SK-N-SH (cell line): ENCODE data around the gene SNCG.
"Not testable (repeated sequence)": the region's sequence is repeated elsewhere in the genome, so short reads cannot be mapped to it uniquely, and the experiment has no call there.

Experiments
- CHD2 ChIP-seq: fragments of 150-350 bp; IDR thresholded peaks from 2 replicates; pipeline ENCODE4 v1.6.1; 2018; ENCODE audit warnings: low read length; ENCODE audit not compliant: partially characterized antibody
- EP300 ChIP-seq, 2 experiments: IDR thresholded peaks; 2 replicates each; pipeline versions ENCODE4 v1.4.0 to v1.6.1; 2012; ENCODE audit warnings: borderline replicate concordance in 1 of 2, low read depth in 1 of 2, low read length in 1 of 2
- MXI1 ChIP-seq: IDR thresholded peaks from 2 replicates; pipeline ENCODE4 v1.6.1; 2012; ENCODE audit warnings: mild to moderate bottlenecking, low read depth, low read length, improper control_type of control experiment
- NRF1 ChIP-seq: IDR thresholded peaks from 2 replicates; pipeline ENCODE4 v1.6.1; 2012; ENCODE audit warnings: low read depth, mild to moderate bottlenecking, low read length
- PBX3 ChIP-seq: IDR thresholded peaks from 2 replicates; pipeline ENCODE4; 2012
- POLR2AphosphoS5 ChIP-seq: IDR thresholded peaks from 2 replicates; pipeline ENCODE4 v1.6.1; 2012; ENCODE audit warnings: low read depth, low read length
- RAD21 ChIP-seq: IDR thresholded peaks from 2 replicates; pipeline ENCODE4 v1.6.1; 2012; ENCODE audit warnings: mild to moderate bottlenecking, low read length
- SIN3A ChIP-seq: IDR thresholded peaks from 2 replicates; pipeline ENCODE4 v1.6.1; 2012; ENCODE audit warnings: low read depth, mild to moderate bottlenecking, low read length, moderate library complexity, borderline replicate concordance
- TAF1 ChIP-seq: IDR thresholded peaks from 2 replicates; pipeline ENCODE4 v1.6.1; 2012; ENCODE audit warnings: low read depth, mild to moderate bottlenecking, low read length, moderate library complexity, borderline replicate concordance
- YY1 ChIP-seq: IDR thresholded peaks from 2 replicates; pipeline ENCODE4 v1.4.0; 2012; ENCODE audit warnings: low read depth, mild to moderate bottlenecking
- TF ChIP-seq, protein P1 (sequence below): fragments of 200-600 bp; sonication (generic); IDR thresholded peaks from 2 replicates; pipeline ENCODE4 v1.6.1; 2017; ENCODE audit warnings: antibody characterized with exemption, mild to moderate bottlenecking, moderate library complexity
- TF ChIP-seq, protein P2 (sequence below): IDR thresholded peaks from 2 replicates; pipeline ENCODE4 v1.4.0; 2012; ENCODE audit warnings: low read depth, borderline replicate concordance

- TF ChIP-seq, protein P1, sequence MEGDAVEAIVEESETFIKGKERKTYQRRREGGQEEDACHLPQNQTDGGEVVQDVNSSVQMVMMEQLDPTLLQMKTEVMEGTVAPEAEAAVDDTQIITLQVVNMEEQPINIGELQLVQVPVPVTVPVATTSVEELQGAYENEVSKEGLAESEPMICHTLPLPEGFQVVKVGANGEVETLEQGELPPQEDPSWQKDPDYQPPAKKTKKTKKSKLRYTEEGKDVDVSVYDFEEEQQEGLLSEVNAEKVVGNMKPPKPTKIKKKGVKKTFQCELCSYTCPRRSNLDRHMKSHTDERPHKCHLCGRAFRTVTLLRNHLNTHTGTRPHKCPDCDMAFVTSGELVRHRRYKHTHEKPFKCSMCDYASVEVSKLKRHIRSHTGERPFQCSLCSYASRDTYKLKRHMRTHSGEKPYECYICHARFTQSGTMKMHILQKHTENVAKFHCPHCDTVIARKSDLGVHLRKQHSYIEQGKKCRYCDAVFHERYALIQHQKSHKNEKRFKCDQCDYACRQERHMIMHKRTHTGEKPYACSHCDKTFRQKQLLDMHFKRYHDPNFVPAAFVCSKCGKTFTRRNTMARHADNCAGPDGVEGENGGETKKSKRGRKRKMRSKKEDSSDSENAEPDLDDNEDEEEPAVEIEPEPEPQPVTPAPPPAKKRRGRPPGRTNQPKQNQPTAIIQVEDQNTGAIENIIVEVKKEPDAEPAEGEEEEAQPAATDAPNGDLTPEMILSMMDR, result not testable (repeated sequence)
- TF ChIP-seq EP300 (IDR thresholded peaks at IDR 0.05; ENCODE audit: borderline replicate concordance in 1 of 2, low read depth in 1 of 2, low read length in 1 of 2); YY1; PBX3; POLR2AphosphoS5; NRF1; SIN3A; TAF1; MXI1; CHD2; RAD21: not testable (repeated sequence)
- TF ChIP-seq, protein P2, sequence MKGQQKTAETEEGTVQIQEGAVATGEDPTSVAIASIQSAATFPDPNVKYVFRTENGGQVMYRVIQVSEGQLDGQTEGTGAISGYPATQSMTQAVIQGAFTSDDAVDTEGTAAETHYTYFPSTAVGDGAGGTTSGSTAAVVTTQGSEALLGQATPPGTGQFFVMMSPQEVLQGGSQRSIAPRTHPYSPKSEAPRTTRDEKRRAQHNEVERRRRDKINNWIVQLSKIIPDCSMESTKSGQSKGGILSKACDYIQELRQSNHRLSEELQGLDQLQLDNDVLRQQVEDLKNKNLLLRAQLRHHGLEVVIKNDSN, result not testable (repeated sequence)
Observed at GRCh38 chr10:86984498-86984897, 26.1 kb downstream of the SNCG start.
